NCI-H526 treated with DMSO at 0.1 percent for 48 hours (cell line): ENCODE measurements around the gene ANKRD53.
"Not testable (repeated sequence)": the region's sequence is repeated elsewhere in the genome, so short reads cannot be mapped to it uniquely, and the experiment has no call there.

Experiments used
- DNase-seq: peaks from one replicate; lab custom pipeline; 2025; lab: John Stamatoyannopoulos, UW

ANKRD53 gene

DNA sequence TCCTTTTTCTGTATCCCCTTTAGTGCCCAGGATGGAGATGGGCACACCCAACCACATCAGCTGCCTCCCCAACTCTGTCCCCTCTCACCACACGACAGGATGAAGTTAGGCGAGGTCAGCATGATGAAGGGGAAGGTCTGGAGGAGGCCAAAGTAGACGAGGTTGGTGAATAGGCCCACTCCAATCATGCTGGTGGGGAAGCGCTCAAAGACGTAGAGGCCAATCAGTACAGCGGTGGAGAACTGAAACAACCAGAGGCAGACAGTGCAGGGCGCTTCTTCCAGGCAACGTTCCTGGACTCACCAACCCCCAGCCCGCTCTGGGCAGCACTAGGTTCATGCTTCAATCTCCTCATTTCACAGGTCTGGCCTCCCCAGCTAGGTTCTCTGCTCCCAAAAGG, 13.3 kb downstream of the ANKRD53 start:
- no peak for DNase-seq

DNA sequence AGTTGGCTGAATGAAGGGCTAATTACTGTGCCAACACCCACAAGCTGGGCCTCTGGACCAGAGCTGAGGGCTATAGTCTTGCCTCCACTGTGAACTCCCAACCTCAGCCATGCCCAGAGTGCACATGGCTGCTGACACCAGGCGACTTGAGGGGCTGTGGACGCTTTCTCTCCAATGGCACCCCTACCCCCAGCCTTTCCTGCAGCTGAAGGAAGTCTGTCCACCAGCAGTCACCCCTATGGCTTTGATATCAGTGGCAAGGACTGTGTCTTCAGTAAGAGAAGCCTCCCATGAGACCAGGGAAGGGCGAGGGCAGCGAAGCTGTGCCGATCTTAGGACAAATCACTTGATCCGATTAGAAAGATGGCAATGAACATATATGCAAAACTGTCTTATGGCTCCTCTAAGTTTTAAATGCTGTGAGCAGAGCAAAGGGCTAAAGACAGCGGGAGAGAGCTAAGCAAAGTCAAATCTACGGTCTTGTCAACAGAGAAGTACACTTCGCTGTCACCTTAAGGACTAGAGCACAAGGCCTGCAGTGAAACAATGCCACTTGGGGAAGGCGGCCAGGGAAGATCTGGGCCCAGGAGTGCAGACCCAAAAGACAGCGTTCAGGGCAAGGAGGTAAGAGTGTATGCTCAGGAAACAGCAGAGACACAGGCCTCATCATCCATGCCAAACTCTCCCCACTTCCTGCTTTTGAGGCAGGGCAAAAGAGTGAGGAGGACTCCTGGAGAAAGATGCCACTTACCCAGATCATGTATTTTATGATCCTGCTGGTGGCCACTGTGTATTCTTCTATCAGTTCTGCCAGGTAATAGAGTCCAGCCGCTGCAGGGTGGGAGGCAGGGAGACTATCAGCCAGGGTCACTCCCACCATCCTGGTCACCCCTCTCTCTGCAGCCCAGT, 14.8 kb downstream of the ANKRD53 start:
- no peak for DNase-seq

DNA sequence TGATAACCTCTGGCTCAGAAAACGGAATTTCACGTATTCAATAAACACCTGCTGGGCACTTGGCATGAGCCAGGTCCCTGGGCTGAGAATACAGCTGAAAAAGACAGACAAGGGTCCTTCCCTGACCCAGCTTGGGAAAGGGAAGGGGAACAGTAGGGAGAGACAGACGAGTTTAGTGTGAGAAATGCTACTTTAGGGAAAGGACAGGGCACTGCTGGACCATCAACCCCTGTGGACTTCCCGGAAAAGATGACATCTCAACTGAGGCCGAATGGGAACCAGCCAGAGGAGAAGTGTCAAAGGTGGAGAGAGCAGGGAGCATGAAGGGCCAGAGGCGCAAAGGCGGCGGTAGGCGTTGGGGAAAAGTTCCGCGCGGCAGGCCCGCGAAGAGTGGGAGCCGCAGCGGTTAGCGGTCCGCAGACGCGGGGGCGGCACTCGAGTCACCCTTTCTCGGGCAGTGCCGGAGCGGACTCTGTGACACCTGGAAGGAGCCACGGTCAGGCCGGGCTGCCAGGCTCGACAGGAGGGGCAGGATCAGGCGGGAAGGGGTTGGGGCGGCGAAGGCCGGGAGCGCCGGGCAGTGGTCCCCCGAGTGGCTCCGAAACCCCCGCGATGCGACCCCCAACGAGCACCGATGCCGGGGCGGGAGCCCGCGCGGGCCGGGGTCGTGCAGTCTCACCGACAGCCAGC, 15.7 kb downstream of the ANKRD53 start:
- no peak for DNase-seq

DNA sequence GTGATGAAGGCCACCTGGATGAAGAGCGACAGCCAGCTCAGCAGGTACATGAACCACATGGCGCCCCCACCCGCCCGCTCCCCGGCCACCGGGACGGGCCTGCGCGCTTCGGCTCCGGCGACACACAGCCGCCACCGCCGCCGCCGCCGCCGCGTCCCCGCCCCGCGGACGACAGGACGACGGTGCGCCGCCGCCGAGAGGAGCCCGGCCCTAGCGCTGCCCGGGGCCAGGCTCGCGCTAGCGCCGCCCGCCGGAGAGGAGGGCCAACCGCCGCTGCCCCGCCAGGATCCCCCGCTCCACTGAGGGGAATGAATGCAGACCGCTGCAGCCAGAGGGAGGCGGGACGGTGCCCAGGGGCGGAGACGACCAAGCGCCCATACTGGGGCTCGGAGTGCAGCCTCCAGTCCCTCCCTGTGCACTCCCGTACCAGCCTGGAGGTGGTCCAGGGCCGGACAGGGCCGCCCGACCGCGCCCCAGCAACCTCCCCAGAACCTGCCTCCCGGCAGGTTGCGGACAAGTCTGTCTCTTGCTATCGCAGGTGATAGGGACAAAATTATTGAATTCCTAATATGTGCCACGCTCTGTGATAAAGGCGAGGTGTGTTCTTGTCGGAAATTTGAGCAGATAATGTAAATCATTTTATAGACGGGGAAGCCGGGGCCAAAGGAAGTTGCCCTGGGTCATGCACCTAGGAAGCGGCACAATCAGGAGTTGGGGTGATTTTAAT, 16.4 kb downstream of the ANKRD53 start, which contains the start of gene TEX261:
Gene TEX261 (minus strand): TSS at position 175 of the 727 bp plus-strand sequence. CDS start 116 bp downstream, at position 59.
- peak; percentile 81 for DNase-seq

GRCh38 chr2:70995426-70995729, 16.9 kb downstream of the ANKRD53 start:
- DNase-seq = peak; percentile 63

GRCh38 chr2:70998885-70999284, 20.5 kb downstream of the ANKRD53 start:
- not testable (repeated sequence) for DNase-seq

- no peak for DNase-seq
Measured at GRCh38 chr2:70999362-70999761, 20.9 kb downstream of the ANKRD53 start.

DNA sequence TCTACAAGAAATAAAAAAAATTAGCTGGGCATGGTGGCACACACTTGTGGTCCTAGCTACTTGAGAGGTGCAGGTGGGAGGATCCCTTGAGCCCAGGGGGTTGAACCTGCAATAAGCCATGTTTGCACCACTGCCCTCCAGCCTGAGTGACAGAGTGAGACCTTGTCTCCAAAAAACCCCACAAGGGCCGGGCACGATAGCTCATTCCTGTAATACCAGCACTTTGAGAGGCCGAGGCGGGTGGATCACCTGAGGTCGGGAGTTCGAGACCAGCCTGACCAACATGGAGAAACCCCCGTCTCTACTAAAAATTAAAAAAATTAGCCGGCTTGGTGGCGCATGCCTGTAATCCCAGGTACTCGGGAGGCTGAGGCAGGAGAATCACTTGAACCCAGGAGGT, 21.5 kb downstream of the ANKRD53 start:
- DNase-seq = not testable (repeated sequence)

- DNase-seq = peak; percentile 15
Measured at GRCh38 chr2:71000780-71001591, 22.6 kb downstream of the ANKRD53 start.

- no peak for DNase-seq
Measured at GRCh38 chr2:71001592-71001927, 23.1 kb downstream of the ANKRD53 start.

DNA sequence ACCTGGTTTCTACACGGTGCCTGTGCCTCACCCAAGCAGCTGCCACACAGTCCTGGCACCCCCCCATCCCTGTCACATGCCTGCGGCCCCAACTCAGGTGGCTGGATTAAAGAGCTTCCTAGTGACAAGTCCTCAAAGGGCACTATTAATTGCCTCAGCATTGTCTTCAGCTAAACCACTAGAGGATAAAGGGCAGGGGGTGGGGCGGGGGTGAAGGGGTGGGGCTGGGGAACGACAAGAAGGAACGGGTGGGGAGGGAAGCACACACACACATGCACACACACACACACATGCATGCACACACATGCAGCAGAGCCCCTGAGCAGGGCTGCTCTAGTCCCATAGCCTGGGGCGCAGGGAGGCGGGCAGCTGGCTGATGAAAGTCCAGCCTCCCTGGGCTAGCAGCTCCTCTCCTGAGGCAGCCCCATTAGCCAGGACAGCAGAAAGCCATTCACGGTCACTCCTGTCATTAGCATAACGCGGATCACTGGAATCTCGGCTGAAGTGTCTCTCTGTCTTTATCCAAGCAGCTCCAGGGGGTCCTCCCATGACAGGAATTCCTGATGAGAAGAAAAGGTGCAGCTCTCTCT, 23.6 kb downstream of the ANKRD53 start:
- DNase-seq = no peak

GRCh38 chr2:71003396-71003795, 25.0 kb downstream of the ANKRD53 start:
- no peak for DNase-seq

DNA sequence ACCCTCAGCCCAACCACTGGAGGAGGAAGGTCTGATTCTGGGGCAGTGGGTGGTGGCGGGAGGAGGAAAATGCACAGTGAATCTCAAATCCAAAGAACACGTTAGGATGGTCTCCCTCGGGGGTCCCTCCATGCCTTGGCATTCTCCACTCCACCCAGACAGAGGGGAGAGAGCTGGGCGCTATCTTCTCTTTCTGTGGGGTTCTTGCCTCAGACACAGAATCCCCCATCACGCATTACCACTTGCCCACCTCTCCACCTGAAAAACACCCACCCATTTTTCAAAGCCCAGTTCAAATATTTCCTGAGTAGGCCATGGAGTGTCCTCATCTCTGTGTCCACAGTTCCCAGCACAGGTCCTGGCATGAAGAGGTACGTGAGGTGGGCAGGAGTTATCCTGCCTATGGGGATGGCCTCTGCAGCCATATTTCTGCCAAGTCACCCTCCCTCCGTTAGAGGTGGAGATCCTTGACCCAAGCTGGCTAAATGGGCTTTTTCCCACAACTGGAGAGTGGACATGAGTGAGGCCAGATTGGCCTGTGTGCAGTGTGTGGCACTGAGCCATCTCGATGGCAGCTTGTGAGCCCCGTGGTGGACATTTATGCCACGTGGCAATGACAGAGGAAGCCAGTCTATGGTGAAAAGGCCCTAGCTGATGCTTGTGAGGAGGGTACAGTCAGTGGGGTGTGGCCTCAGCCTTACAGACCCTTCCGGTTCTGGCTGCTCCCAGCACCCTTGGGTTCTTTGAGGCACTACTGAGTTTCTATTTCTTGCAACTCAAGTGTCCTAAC, 25.7 kb downstream of the ANKRD53 start:
- no peak for DNase-seq

DNA sequence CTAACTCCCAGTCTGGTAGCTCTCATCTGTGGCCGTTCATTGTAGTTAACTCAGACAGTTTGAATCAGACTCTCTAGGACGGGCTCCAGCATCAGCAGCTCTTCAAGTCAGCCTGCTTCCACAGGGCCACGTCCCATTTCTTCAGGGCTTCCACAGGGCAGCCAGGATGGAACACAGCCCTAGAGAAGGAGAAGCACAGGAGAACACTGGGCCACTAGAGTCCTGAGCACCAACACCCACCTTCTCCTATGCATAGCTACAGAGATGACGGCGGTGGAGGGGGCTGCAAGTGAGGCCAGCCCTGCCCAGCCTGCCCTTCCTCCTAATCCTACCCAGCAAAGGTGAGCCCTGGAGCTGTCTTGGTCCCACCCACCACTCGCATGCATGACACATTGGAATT, 26.4 kb downstream of the ANKRD53 start:
- no peak for DNase-seq

GRCh38 chr2:71005271-71006202, 27.1 kb downstream of the ANKRD53 start:
- DNase-seq = no peak

DNA sequence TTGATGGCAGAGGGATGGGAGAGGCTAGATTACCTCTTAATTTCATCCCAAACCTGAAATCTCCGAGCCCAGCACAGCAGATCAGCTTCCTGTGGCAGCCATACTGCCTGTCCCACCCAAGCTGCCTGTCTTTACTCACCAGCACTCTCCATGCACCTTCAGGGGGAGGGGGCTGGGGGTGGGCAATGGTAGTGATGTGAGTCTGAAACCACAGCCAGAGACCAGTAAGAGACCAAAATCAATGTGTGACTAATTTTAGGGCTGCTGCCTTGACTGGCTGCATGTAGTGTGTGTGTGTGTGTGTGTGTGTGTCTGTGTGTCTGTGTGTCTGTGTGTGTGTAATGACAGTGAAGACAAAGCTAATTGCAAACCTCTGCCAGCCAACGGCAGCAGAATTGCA, 27.9 kb downstream of the ANKRD53 start:
- DNase-seq = no peak

DNA sequence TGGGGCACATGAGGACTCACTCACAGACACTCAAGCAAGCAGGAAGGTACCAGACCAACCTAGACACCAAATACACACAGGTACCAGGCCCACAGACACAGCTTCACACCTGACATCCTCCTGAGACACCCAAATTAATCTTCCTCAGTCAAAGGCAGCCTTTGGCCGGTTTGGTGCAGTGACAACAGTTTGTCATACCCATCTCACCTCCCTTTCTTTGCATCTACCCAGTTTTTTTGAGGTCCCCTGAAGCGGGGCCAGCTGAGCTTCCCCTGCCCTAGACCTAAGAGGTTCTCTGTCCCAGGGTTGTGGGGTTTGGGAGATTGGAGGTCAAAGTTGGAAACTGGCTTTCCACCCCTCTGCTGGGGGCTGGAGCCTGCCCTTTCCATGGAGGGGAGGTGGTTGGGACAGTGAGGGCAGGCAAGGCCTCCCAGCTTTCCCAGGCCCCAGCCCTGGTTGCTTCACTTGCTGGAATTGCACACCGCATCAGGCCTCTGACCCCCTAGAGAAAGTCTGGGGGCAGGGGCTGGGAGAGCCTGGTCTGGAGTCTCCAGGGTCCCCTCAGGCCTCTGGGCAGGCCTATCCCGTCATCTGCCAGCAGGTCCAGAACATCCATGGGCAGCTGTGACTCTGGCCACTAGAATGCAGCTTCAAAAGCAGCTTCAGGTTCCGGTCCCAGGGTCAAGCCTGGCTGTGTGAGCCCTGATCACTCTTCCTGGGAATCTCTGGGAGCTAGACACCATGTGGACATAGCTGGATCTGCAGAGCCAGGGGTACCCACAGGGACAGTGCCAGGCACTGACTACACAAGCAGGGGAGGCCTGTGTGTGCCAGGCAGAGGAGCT, 28.7 kb downstream of the ANKRD53 start:
- no peak for DNase-seq

- DNase-seq = no peak
Measured at GRCh38 chr2:71008342-71008741, 29.9 kb downstream of the ANKRD53 start.

GRCh38 chr2:71011786-71012185, 33.4 kb downstream of the ANKRD53 start:
- DNase-seq = not testable (repeated sequence)
